Skin of body (tissue), 1 donor: ENCODE measurements around the gene TMEM9. TPM values are rescaled to one million over a fixed set of nuclear protein-coding genes. Genes with fewer than 3 reads are reported as not detected.

ENCODE experiments used
- total RNA-seq: library from RNA; depleted of rRNA; stranded (reverse); fragments of >200 nt; gene quantifications from one replicate; pipeline ENCODE4 v1.2.3, GENCODE V29; 2014

The TMEM9 gene
- total RNA-seq, 1 donor from 2014 or later = 57.1 TPM

Other genes starting within 250 kb of the TMEM9 start
- 1.6 TPM for gene KIF21B, start 130.8 kb downstream of the TMEM9 start, total RNA-seq
- gene CACNA1S, start 42.0 kb downstream of the TMEM9 start, total RNA-seq = 5.3 TPM
- not detected for gene ASCL5, start 27.3 kb downstream of the TMEM9 start, total RNA-seq
- gene IGFN1, start 36.4 kb upstream of the TMEM9 start, total RNA-seq = 3.6 TPM
- 151 TPM for gene PKP1, start 129.0 kb upstream of the TMEM9 start, total RNA-seq
- gene TNNT2, start 223.2 kb upstream of the TMEM9 start, total RNA-seq = 9.7 TPM
- gene LAD1, start 244.8 kb upstream of the TMEM9 start, total RNA-seq = 35.7 TPM